ENCODE measurements around the gene TMEM50B. TPM values are rescaled to one million over a fixed set of nuclear protein-coding genes. Genes with fewer than 3 reads are reported as not detected.

Gene TMEM50B
- total and polyA plus RNA-seq, 2 of the 8 experiments (the other 6 are each of a cell fraction or from before 2014, with no cell fraction given), result 16.8 to 20.5 TPM

DNA sequence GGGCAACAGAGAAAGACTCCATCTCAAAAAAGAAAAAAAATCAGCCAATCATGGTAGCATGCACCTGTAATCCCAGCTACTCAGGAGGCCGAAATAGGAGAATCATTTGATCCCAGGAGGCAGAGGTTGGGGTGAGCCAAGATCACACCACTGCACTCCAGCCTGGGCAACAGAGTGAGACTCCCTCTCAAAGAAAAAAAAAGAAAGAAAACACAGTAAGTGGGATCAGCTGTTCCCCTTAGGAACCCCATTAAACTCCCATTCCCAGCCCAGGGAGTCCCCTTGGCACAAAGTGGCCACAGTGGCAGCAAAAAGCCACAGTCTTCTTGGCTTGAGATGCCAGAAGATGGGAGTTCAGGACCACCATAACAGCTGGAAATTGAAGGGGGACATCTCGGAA lies 9.1 kb downstream of the TMEM50B start:
- Histone ChIP-seq H4K8ac (ENCODE audit: extremely low read depth, insufficient read depth, low read length) (no peak overlapping the region), H3K4me3 (ENCODE audit: extremely low read depth in 1 of 4, insufficient read depth in 2 of 4, low read depth in 3 of 4, low read length in 4 of 4) (no peak overlapping the region), H2BK12ac (ENCODE audit: low read depth, low read length) (no peak overlapping the region), H3K79me1 (ENCODE audit: low read depth, low read length) (no peaks in the 10 kb centered on the region), H3K27ac (ENCODE audit: low read depth, low read length) (no peak overlapping the region), H4K91ac (replicated peaks; ENCODE audit: insufficient read length, low read length) (no peak overlapping the region), H3K56ac (replicated peaks; ENCODE audit: insufficient read length, low read depth, low read length) (no peak overlapping the region), H3K9ac (replicated peaks in 1 of 4; ENCODE audit: extremely low read depth in 1 of 4, low read depth in 3 of 4, low read length in 3 of 4) (no peak overlapping the region), H2BK15ac (ENCODE audit: low read length) (no peak overlapping the region), H3K23ac (ENCODE audit: insufficient read length) (no peak overlapping the region), H3K27me3 (replicated peaks in 1 of 4; ENCODE audit: control insufficient read depth in 3 of 4, extremely low read depth in 1 of 4, insufficient read depth in 3 of 4, low read length in 3 of 4) (no peaks in the 10 kb centered on the region), H3K4me1 (replicated peaks in 1 of 4; ENCODE audit: control insufficient read depth in 3 of 4, insufficient read depth in 4 of 4, low read length in 3 of 4) (no peaks in the 10 kb centered on the region), H2AK5ac (ENCODE audit: low read depth, low read length) (no peak overlapping the region), H2BK20ac (ENCODE audit: low read length) (no peak overlapping the region), H2BK120ac (replicated peaks; ENCODE audit: low read depth, low read length) (no peak overlapping the region), H3K14ac (ENCODE audit: insufficient read length) (no peak overlapping the region), H2BK5ac (ENCODE audit: low read depth, low read length) (no peak overlapping the region), H3K18ac (ENCODE audit: extremely low read depth, low read length) (no peak overlapping the region), H3K23me2 (ENCODE audit: low read depth, low read length) (no peaks in the 10 kb centered on the region), H4K5ac (ENCODE audit: insufficient read length, low read depth, low read length) (no peak overlapping the region), H3K9me3 (ENCODE audit: insufficient read depth in 2 of 2, low read depth in 1 of 2, low read length in 1 of 2) (no peaks in the 10 kb centered on the region), H3K4me2 (ENCODE audit: insufficient read depth in 1 of 2, low read depth in 2 of 2, low read length in 2 of 2) (no peak overlapping the region), H3K79me2 (ENCODE audit: control insufficient read depth in 1 of 2, insufficient read depth in 2 of 2, low read length in 2 of 2) (peaks cover 3 to 21% of the 10 kb centered on the region in 2 experiments; a peak in 2 of 4 replicates), H4K20me1 (replicated peaks in 1 of 2; ENCODE audit: control insufficient read depth in 1 of 2, insufficient read depth in 2 of 2, low read length in 2 of 2) (no peaks in the 10 kb centered on the region), H3K36me3 (ENCODE audit: control insufficient read depth in 2 of 4, insufficient read depth in 4 of 4, low read length in 3 of 4) (no peaks in the 10 kb centered on the region), H3K4ac (replicated peaks; ENCODE audit: insufficient read length, low read depth, low read length) (no peak overlapping the region), H2AFZ (ENCODE audit: low read length) (no peak overlapping the region)
- WGBS, 2 experiments (ENCODE audit: extremely low coverage in 1 of 2, insufficient coverage in 1 of 2, insufficient read length in 1 of 2, insufficient replicate concordance in 2 of 2, low coverage in 1 of 2, low lambda C conversion rate in 2 of 2, missing lambda C conversion rate in 1 of 2), result 89% methylated on average over 2 of the region's 2 CpGs; no CpG with 5 or more reads in 1 of the 2 experiments
- ChIA-PET POLR2A (ENCODE audit: partially characterized antibody) (interaction anchor here (0.8 kb wide), 1 partner anchor 20 kb away, joined by 3 read pairs; no protein-coding TSS in a partner anchor), CTCF (ENCODE audit: partially characterized antibody) (no interaction called here)
- no peak for FAIRE-seq
- no peak for DNase-seq (ENCODE audit: low read depth in 1 of 2, low spot score in 2 of 2)
- TF ChIP-seq GABPA (IDR thresholded peaks at IDR 0.05; ENCODE audit: borderline replicate concordance, insufficient read depth, low read length), result no peak
- no peak for TF ChIP-seq JUN (IDR thresholded peaks at IDR 0.05; ENCODE audit: low read depth, low read length)
- no peak for TF ChIP-seq NRF1 (IDR thresholded peaks at IDR 0.05; ENCODE audit: low read depth, low read length)
- TF ChIP-seq EGR1 (IDR thresholded peaks at IDR 0.05; ENCODE audit: borderline replicate concordance, low read depth, low read length), result no peak
- TF ChIP-seq, protein P1, sequence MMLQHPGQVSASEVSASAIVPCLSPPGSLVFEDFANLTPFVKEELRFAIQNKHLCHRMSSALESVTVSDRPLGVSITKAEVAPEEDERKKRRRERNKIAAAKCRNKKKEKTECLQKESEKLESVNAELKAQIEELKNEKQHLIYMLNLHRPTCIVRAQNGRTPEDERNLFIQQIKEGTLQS (IDR thresholded peaks at IDR 0.05; ENCODE audit: insufficient read depth, low read depth, low read length), result no peak
- TF ChIP-seq SAP30 (IDR thresholded peaks at IDR 0.05; ENCODE audit: insufficient read depth, insufficient replicate concordance, low read length), result no peak
- no peak for TF ChIP-seq PHF8 (conservative IDR thresholded peaks at IDR 0.05; ENCODE audit: low read depth, low read length)
